C4-2B (cell line): ENCODE results near the gene EYA4.

Experiments
- CTCF ChIP-seq: fragments of 450-650 bp; conservative IDR thresholded peaks from 2 replicates; pipeline ENCODE4 v1.5.1; 2017; ENCODE audit warnings: mild to moderate bottlenecking
- ZFX ChIP-seq: fragments of 450-650 bp; IDR thresholded peaks from 2 replicates; pipeline ENCODE4 v1.6.1; 2017

- TF ChIP-seq CTCF, result no peak
- no peak for TF ChIP-seq ZFX
Measured at GRCh38 chr6:133353061-133353460, 111.9 kb downstream of the EYA4 start.
